ENCODE results near the gene HTT.

DNA sequence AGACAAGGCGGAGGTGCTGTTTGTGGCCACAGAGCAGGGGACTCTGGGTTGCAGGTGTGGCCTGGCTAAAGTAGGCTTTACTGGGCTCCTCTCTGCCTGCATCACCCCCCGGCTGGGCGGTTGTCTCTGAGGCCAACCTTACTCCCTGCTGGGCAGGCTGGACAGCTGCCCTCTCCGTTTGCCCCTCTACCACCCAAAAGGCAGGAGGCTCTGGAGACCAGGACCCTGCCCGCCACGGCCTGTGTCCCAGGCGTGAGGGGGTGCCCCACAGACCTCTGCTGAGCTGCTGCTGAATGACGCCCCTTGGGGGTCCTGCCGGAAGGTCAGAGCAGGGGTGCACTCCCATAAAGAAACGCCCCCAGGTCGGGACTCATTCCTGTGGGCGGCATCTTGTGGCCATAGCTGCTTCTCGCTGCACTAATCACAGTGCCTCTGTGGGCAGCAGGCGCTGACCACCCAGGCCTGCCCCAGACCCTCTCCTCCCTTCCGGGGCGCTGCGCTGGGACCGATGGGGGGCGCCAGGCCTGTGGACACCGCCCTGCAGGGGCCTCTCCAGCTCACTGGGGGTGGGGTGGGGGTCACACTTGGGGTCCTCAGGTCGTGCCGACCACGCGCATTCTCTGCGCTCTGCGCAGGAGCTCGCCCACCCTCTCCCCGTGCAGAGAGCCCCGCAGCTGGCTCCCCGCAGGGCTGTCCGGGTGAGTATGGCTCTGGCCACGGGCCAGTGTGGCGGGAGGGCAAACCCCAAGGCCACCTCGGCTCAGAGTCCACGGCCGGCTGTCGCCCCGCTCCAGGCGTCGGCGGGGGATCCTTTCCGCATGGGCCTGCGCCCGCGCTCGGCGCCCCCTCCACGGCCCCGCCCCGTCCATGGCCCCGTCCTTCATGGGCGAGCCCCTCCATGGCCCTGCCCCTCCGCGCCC, 1.1 kb upstream of the HTT start:
- TF ChIP-seq POLR2A (IDR thresholded peaks at IDR 0.05; ENCODE audit: low read length) (no peak), GATA1 (IDR thresholded peaks at IDR 0.05; ENCODE audit: low read depth, low read length) (no peak)
